IPS-18a (cell line): Measurements from ENCODE around the gene PHACTR2.
"Not testable (repeated sequence)": the region's sequence is repeated elsewhere in the genome, so short reads cannot be mapped to it uniquely, and the experiment has no call there.

ENCODE experiments used
- H3K27ac ChIP-seq: one replicate; pipeline ENCODE4 v1.5.1; 2013; ENCODE audit warnings: low read length
- H3K27me3 ChIP-seq: one replicate; pipeline ENCODE4 v1.6.1; 2013; ENCODE audit warnings: mild to moderate bottlenecking, low read length; ENCODE audit not compliant: control insufficient read depth, insufficient read depth
- H3K36me3 ChIP-seq: one replicate; pipeline ENCODE4 v1.6.1; 2013; ENCODE audit warnings: low read depth, low read length; ENCODE audit not compliant: control insufficient read depth
- H3K4me1 ChIP-seq: one replicate; pipeline ENCODE4 v1.6.1; 2013; ENCODE audit warnings: low read depth, low read length; ENCODE audit not compliant: control insufficient read depth
- H3K4me3 ChIP-seq: one replicate; pipeline ENCODE4 v1.5.1; 2013; ENCODE audit warnings: low read length
- H3K9ac ChIP-seq: one replicate; pipeline ENCODE4 v1.6.1; 2013; ENCODE audit warnings: mild to moderate bottlenecking, low read length, moderate library complexity
- H3K9me3 ChIP-seq: one replicate; pipeline ENCODE4 v1.6.1; 2013; ENCODE audit warnings: low read depth, low read length; ENCODE audit not compliant: control insufficient read depth

Gene PHACTR2

GRCh38 chr6:143839196-143839595, 161.4 kb downstream of the PHACTR2 start:
- Histone ChIP-seq H3K4me3 (no peak overlapping the region), H3K4me1 (peaks cover 6% of the 10 kb centered on the region), H3K27me3 (no peaks in the 10 kb centered on the region), H3K9ac (no peak overlapping the region), H3K36me3 (no peaks in the 10 kb centered on the region), H3K27ac (no peak overlapping the region), H3K9me3 (no peaks in the 10 kb centered on the region)

GRCh38 chr6:143840595-143841265, 163.0 kb downstream of the PHACTR2 start:
- H3K36me3 ChIP-seq = peaks cover 12% of the 10 kb centered on the region
- no peaks in the 10 kb centered on the region for H3K9me3 ChIP-seq
- no peak overlapping the region for H3K9ac ChIP-seq
- no peaks in the 10 kb centered on the region for H3K27me3 ChIP-seq
- H3K27ac ChIP-seq = no peak overlapping the region
- H3K4me1 ChIP-seq = peaks cover 9% of the 10 kb centered on the region
- no peak overlapping the region for H3K4me3 ChIP-seq

GRCh38 chr6:143842461-143842901, 164.7 kb downstream of the PHACTR2 start:
- Histone ChIP-seq H3K4me3 (peak overlapping the region; percentile 99), H3K9me3 (no peaks in the 10 kb centered on the region), H3K4me1 (peaks cover 9% of the 10 kb centered on the region), H3K36me3 (peaks cover 30% of the 10 kb centered on the region), H3K9ac (peak overlapping the region; percentile 98), H3K27ac (peak overlapping the region; percentile 87), H3K27me3 (no peaks in the 10 kb centered on the region)

GRCh38 chr6:143842902-143843676, 165.3 kb downstream of the PHACTR2 start, which contains the start of gene LTV1:
LTV1 (plus strand) TSS chr6:143843338; CDS start chr6:143843478, 140 bp downstream.
- Histone ChIP-seq H3K27me3 (no peaks in the 10 kb centered on the region), H3K4me3 (peak within 1 kb of the TSS; percentile 99), H3K4me1 (peaks cover 9% of the 10 kb centered on the region)

GRCh38 chr6:143843677-143843999, 165.9 kb downstream of the PHACTR2 start:
- H3K9me3 ChIP-seq = no peaks in the 10 kb centered on the region
- H3K4me3 ChIP-seq = peak overlapping the region; percentile 99
- H3K36me3 ChIP-seq = peaks cover 40% of the 10 kb centered on the region
- peaks cover 9% of the 10 kb centered on the region for H3K4me1 ChIP-seq
- peak overlapping the region; percentile 82 for H3K27ac ChIP-seq
- H3K9ac ChIP-seq = peak overlapping the region; percentile 98
- H3K27me3 ChIP-seq = no peaks in the 10 kb centered on the region

More at GRCh38 chr6:143842902-143843676, 165.3 kb downstream of the PHACTR2 start, which contains the start of gene LTV1:
- Histone ChIP-seq H3K27ac (peak within 1 kb of the TSS; percentile 87), H3K9ac (peak within 1 kb of the TSS; percentile 98), H3K36me3 (peaks cover 35% of the 10 kb centered on the region), H3K9me3 (no peaks in the 10 kb centered on the region)

GRCh38 chr6:143844006-143844405, 166.2 kb downstream of the PHACTR2 start:
- Histone ChIP-seq H3K27me3 (no peaks in the 10 kb centered on the region), H3K9ac (peak overlapping the region; percentile 98), H3K27ac (peak overlapping the region; percentile 82), H3K4me3 (peak overlapping the region; percentile 99), H3K36me3 (peaks cover 44% of the 10 kb centered on the region), H3K4me1 (peaks cover 9% of the 10 kb centered on the region), H3K9me3 (no peaks in the 10 kb centered on the region)

- H3K27me3 ChIP-seq = no peaks in the 10 kb centered on the region
- no peaks in the 10 kb centered on the region for H3K9me3 ChIP-seq
- H3K27ac ChIP-seq = no peak overlapping the region
- H3K4me3 ChIP-seq = no peak overlapping the region
- peaks cover 9% of the 10 kb centered on the region for H3K4me1 ChIP-seq
- peaks cover 54% of the 10 kb centered on the region for H3K36me3 ChIP-seq
- H3K9ac ChIP-seq = no peak overlapping the region
Observed at GRCh38 chr6:143845033-143845432, 167.3 kb downstream of the PHACTR2 start.

GRCh38 chr6:143851706-143852105, 173.9 kb downstream of the PHACTR2 start:
- not testable (repeated sequence) for H3K4me1 ChIP-seq, H3K9me3 ChIP-seq, H3K27me3 ChIP-seq, H3K4me3 ChIP-seq, H3K9ac ChIP-seq, H3K27ac ChIP-seq
- H3K36me3 ChIP-seq = peaks cover 70% of the 10 kb centered on the region

GRCh38 chr6:143855057-143855456, 177.3 kb downstream of the PHACTR2 start:
- not testable (repeated sequence) for H3K9me3 ChIP-seq, H3K4me1 ChIP-seq, H3K4me3 ChIP-seq, H3K27ac ChIP-seq, H3K9ac ChIP-seq, H3K27me3 ChIP-seq
- peaks cover 70% of the 10 kb centered on the region for H3K36me3 ChIP-seq

GRCh38 chr6:143856762-143857161, 179.0 kb downstream of the PHACTR2 start:
- H3K4me3 ChIP-seq, H3K27ac ChIP-seq, H3K9me3 ChIP-seq, H3K9ac ChIP-seq, H3K4me1 ChIP-seq, H3K27me3 ChIP-seq: not testable (repeated sequence)
- H3K36me3 ChIP-seq = peaks cover 67% of the 10 kb centered on the region

GRCh38 chr6:143857651-143858050, 179.9 kb downstream of the PHACTR2 start:
- H3K4me1 ChIP-seq = no peaks in the 10 kb centered on the region
- no peaks in the 10 kb centered on the region for H3K27me3 ChIP-seq
- H3K9ac ChIP-seq = no peak overlapping the region
- no peak overlapping the region for H3K4me3 ChIP-seq
- H3K9me3 ChIP-seq = no peaks in the 10 kb centered on the region
- peaks cover 71% of the 10 kb centered on the region for H3K36me3 ChIP-seq
- no peak overlapping the region for H3K27ac ChIP-seq
